Measurements from ENCODE around the gene MICAL2. TPM values are rescaled to one million over a fixed set of nuclear protein-coding genes. Genes with fewer than 3 reads are reported as not detected.

Gene MICAL2
- total and polyA plus RNA-seq, 2 donors (not counting 1 experiment from before 2014, with no cell fraction given), result 0.32 to 0.40 TPM

DNA sequence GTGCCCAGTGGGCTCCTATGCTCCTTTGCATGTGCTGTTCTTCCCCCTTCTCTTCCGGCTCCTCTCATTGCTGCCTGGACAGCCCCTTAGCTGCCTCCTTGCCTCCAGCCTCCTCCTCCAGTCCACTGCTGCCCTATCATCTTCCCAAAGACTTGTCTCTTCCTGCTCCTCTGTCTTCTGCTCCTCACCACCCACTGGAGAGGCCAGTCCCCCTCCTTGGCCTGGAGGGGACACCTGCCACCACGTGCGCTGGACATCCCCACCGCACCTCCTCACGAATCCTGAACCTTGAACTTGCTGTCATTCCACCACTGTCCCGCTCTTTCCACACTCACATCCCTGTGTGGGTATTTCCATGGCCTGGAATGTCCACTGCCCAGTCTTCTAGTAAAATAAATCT is 49.8 kb downstream of the MICAL2 start:
- Histone ChIP-seq H3K27ac (ENCODE audit: low read length in 2 of 2) (no peak overlapping the region), H3K27me3 (replicated peaks in 1 of 4; ENCODE audit: control extremely low read depth in 1 of 4, control insufficient read depth in 3 of 4, insufficient read depth in 4 of 4, low read length in 3 of 4) (no peaks in the 10 kb centered on the region), H2AFZ (ENCODE audit: insufficient read depth, low read depth, low read length, poor library complexity, severe bottlenecking) (no peak overlapping the region), H3K79me2 (ENCODE audit: control insufficient read depth, insufficient read depth, low read length) (no peaks in the 10 kb centered on the region), H3K4me3 (ENCODE audit: control extremely low read depth in 1 of 5, extremely low read depth in 1 of 5, insufficient read depth in 1 of 5, low read depth in 2 of 5, low read length in 4 of 5) (no peak overlapping the region), H3K36me3 (replicated peaks in 1 of 2; ENCODE audit: control extremely low read depth in 1 of 2, control insufficient read depth in 1 of 2, extremely low read depth in 1 of 2, insufficient read depth in 2 of 2, low read length in 1 of 2) (no peaks in the 10 kb centered on the region), H3K4me2 (replicated peaks; ENCODE audit: low read depth, low read length, poor library complexity, severe bottlenecking) (no peak overlapping the region), H3K9ac (ENCODE audit: low read length) (no peak overlapping the region), H4K20me1 (ENCODE audit: control insufficient read depth, insufficient read depth, low read length, poor library complexity, severe bottlenecking) (no peaks in the 10 kb centered on the region), H3K4me1 (ENCODE audit: control insufficient read depth in 2 of 2, insufficient read depth in 2 of 2, low read length in 2 of 2) (no peaks in the 10 kb centered on the region), H3K9me3 (ENCODE audit: control extremely low read depth in 1 of 3, control insufficient read depth in 2 of 3, insufficient read depth in 1 of 3, low read length in 2 of 3) (no peaks in the 10 kb centered on the region)
- ATAC-seq (ENCODE audit: low read depth) (no peak), DNase-seq (no peak)
- TF ChIP-seq EZH2 (IDR thresholded peaks at IDR 0.05; ENCODE audit: borderline replicate concordance, insufficient read depth, low read depth, low read length, poor library complexity, severe bottlenecking), result no peak
- TF ChIP-seq CTCF (IDR thresholded peaks at IDR 0.05), result no peak
- peaks cover 4% of the 10 kb centered on the region for H3K27me3 Mint-ChIP-seq
- H3K4me3 Mint-ChIP-seq, result no peak overlapping the region
- WGBS (ENCODE audit: insufficient coverage), result 94% methylated on average over 6 of the region's 6 CpGs
- no peaks in the 10 kb centered on the region for H3K9me3 Mint-ChIP-seq (ENCODE audit: insufficient read depth)
- no peak overlapping the region for H3K27ac Mint-ChIP-seq
- CTCF ChIA-PET, result no interaction called here
- no peaks in the 10 kb centered on the region for H3K4me1 Mint-ChIP-seq
- intact Hi-C loops (cut with micrococcal nuclease), result no loop called here
- POLR2A ChIA-PET, result no interaction called here

- Histone ChIP-seq H3K4me3 (ENCODE audit: control extremely low read depth in 1 of 5, extremely low read depth in 1 of 5, insufficient read depth in 1 of 5, low read depth in 2 of 5, low read length in 4 of 5) (no peak overlapping the region), H4K20me1 (ENCODE audit: control insufficient read depth, insufficient read depth, low read length, poor library complexity, severe bottlenecking) (no peaks in the 10 kb centered on the region), H3K4me1 (ENCODE audit: control insufficient read depth in 2 of 2, insufficient read depth in 2 of 2, low read length in 2 of 2) (no peaks in the 10 kb centered on the region), H3K4me2 (replicated peaks; ENCODE audit: low read depth, low read length, poor library complexity, severe bottlenecking) (no peak overlapping the region), H3K9me3 (ENCODE audit: control extremely low read depth in 1 of 3, control insufficient read depth in 2 of 3, insufficient read depth in 1 of 3, low read length in 2 of 3) (no peaks in the 10 kb centered on the region), H2AFZ (ENCODE audit: insufficient read depth, low read depth, low read length, poor library complexity, severe bottlenecking) (no peak overlapping the region), H3K79me2 (ENCODE audit: control insufficient read depth, insufficient read depth, low read length) (no peaks in the 10 kb centered on the region), H3K9ac (ENCODE audit: low read length) (no peak overlapping the region), H3K27me3 (replicated peaks in 1 of 4; ENCODE audit: control extremely low read depth in 1 of 4, control insufficient read depth in 3 of 4, insufficient read depth in 4 of 4, low read length in 3 of 4) (no peaks in the 10 kb centered on the region), H3K36me3 (replicated peaks in 1 of 2; ENCODE audit: control extremely low read depth in 1 of 2, control insufficient read depth in 1 of 2, extremely low read depth in 1 of 2, insufficient read depth in 2 of 2, low read length in 1 of 2) (no peaks in the 10 kb centered on the region), H3K27ac (ENCODE audit: low read length in 2 of 2) (no peak overlapping the region)
- ATAC-seq (ENCODE audit: low read depth) (no peak), DNase-seq (no peak)
- POLR2A ChIA-PET, result no interaction called here
- H3K4me3 Mint-ChIP-seq, result no peak overlapping the region
- peaks cover 4% of the 10 kb centered on the region for H3K27me3 Mint-ChIP-seq
- TF ChIP-seq EZH2 (IDR thresholded peaks at IDR 0.05; ENCODE audit: borderline replicate concordance, insufficient read depth, low read depth, low read length, poor library complexity, severe bottlenecking) (no peak), CTCF (IDR thresholded peaks at IDR 0.05) (no peak)
- 86% methylated on average over 8 of the region's 12 CpGs for WGBS (ENCODE audit: insufficient coverage)
- intact Hi-C loops (cut with micrococcal nuclease), result no loop called here
- CTCF ChIA-PET, result no interaction called here
- H3K27ac Mint-ChIP-seq, result no peak overlapping the region
- no peaks in the 10 kb centered on the region for H3K9me3 Mint-ChIP-seq (ENCODE audit: insufficient read depth)
- H3K4me1 Mint-ChIP-seq, result no peaks in the 10 kb centered on the region
These were observed 50.3 kb downstream of the MICAL2 start for GRCh38 chr11:12160680-12161079.

Measured in B cell (primary cell).